ENCODE results near the gene BCL2L13. TPM values are rescaled to one million over a fixed set of nuclear protein-coding genes. Genes with fewer than 3 reads are reported as not detected.

BCL2L13 gene
- total RNA-seq, 1 donor from 2014 or later: 35.3 TPM

DNA sequence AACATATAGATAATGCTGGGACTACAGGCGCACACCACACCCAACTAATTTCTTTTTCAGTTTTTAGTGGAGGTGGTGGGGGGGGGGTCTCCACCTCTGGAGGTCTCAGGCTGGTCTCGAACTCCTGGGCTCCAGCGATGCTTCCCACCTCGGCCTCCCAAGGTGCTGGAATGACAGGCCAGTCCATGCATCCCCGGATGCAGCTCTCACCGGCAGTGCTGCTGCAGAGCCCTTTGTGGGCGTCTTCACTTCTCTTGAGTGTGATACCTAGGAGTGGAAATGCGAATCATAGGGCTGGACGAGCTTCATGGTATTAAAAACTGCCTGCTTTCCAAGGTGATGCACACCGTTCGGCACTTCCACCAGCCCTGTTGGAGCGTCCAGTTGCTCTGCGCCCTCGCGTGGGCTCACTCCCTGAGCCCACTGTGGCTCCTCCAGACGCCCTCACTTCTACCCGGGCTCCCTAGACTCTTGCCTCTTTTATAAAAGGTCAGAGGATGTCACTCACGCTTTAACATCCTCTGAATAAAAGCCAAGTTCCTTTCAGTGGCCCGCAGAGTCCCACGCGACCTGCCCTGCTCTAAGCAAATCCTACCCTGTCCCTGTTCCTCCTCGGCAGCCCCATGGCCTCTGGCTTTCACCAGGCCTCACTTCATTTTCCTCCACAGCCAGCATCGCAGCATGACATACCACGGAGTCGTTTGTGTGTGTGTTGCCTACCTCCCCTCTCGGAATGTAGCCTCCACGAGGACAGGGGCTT, 136.5 kb downstream of the BCL2L13 start:
- DNase-seq (ENCODE audit: low read depth): no peak
- no peak for TF ChIP-seq CTCF (conservative IDR thresholded peaks at IDR 0.05; ENCODE audit: low read depth, low read length)
- no peak overlapping the region for H3K4me3 ChIP-seq (ENCODE audit: low read depth, low read length)

GRCh38 chr22:17775781-17776465, 137.4 kb downstream of the BCL2L13 start:
- no peak overlapping the region for H3K4me3 ChIP-seq (ENCODE audit: low read depth, low read length)
- DNase-seq (ENCODE audit: low read depth): no peak
- TF ChIP-seq CTCF (conservative IDR thresholded peaks at IDR 0.05; ENCODE audit: low read depth, low read length): no peak

- no peak for DNase-seq (ENCODE audit: low read depth)
- TF ChIP-seq CTCF (conservative IDR thresholded peaks at IDR 0.05; ENCODE audit: low read depth, low read length): no peak
- H3K4me3 ChIP-seq (ENCODE audit: low read depth, low read length): no peak overlapping the region
Measured at GRCh38 chr22:17777005-17777716, 138.6 kb downstream of the BCL2L13 start.

GRCh38 chr22:17777717-17778044, 139.1 kb downstream of the BCL2L13 start:
- no peak for TF ChIP-seq CTCF (conservative IDR thresholded peaks at IDR 0.05; ENCODE audit: low read depth, low read length)

DNA sequence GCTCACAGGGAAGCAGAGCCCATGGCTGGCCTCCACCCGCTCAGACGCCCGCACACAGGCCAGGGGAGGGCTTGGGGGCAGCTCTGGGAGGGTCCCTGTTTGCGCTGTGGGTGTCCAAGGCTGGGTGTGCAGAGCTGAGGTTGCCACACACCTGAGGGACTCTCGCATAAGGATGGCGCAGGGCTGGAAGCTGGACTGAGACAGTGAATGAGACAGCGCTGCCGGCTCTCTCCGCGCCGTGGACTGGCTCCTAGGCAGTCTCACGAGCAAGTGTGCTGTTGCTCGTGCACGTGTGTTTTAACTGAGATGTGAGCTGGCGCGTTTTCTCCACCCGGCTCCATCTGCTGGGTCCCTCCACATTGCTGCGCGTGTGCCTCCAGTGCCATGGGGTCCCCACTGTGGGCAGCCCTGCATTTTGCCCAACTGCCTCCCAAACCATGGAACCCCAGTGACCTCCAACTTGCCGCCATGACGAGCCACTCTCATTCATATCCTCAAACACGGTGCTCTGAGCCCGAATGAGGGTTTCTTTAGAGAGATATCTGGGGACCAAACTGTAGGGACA, 139.9 kb downstream of the BCL2L13 start:
- no peak overlapping the region for H3K4me3 ChIP-seq (ENCODE audit: low read depth, low read length)
- TF ChIP-seq CTCF (conservative IDR thresholded peaks at IDR 0.05; ENCODE audit: low read depth, low read length): no peak
- no peak for DNase-seq (ENCODE audit: low read depth)

More at GRCh38 chr22:17777717-17778044, 139.1 kb downstream of the BCL2L13 start:
- no peak for DNase-seq (ENCODE audit: low read depth)
- no peak overlapping the region for H3K4me3 ChIP-seq (ENCODE audit: low read depth, low read length)

DNA sequence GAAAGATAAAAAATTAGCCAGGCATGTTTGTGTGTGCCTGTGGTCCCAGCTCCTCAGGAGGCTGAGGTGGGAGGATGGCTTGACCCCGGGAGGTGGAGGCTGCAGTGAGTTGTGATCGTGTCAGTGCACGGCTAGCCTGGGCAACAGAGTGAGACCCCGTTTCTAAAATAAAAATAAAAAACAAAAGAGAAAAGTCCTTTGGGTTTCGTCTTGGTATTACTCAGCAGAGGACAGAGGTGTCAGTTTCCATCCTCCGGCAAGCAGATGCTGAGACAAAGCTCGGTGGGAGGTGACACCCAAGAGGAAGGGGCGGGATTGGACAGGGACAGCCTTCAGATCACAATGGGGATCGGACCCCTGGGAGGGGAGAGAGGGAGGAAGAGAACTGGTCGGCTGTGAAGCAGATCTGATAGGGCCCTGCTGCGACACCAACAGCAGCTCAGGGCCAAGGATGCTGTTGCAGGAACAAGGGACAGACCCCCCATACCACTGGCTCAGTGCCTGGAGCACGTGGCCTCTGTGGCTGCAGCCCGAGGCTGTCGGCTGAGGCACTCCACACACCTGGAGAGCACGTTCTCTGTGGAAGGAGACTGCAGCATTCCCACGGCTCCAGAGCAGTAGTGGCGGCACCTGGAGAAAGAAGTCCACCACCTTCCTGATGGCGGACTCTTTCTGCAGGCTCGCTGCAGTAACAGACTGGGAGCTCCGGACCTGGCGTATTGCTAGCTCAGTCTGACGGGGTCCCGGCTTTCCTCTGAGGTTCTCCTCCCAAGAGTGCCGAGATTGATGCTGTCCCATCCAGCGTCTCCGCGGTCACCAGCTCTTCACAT, 140.9 kb downstream of the BCL2L13 start:
- no peak for TF ChIP-seq CTCF (conservative IDR thresholded peaks at IDR 0.05; ENCODE audit: low read depth, low read length)

More for the DNA sequence above, 140.9 kb downstream of the BCL2L13 start:
- no peak for DNase-seq (ENCODE audit: low read depth)
- H3K4me3 ChIP-seq (ENCODE audit: low read depth, low read length): no peak overlapping the region

All from epithelial cell of proximal tubule (primary cell).